SJCRH30 (cell line): Measurements from ENCODE around the gene CXCR5. TPM values are rescaled to one million over a fixed set of nuclear protein-coding genes. Genes with fewer than 3 reads are reported as not detected.
A peak's percentile ranks its signal among the peaks of the same experiment; 100 is the strongest.

ENCODE experiments used
- DNase-seq, 2 experiments: peaks; one replicate each; pipeline ENCODE4 v3.0.0-alpha.2; 2015 to 2020
- H3K27ac ChIP-seq: fragments of 250-450 bp; sonication (Bioruptor Pico); 2 replicates; pipeline ENCODE4 v1.5.1; 2020; ENCODE audit warnings: mild to moderate bottlenecking, moderate library complexity
- H3K27me3 ChIP-seq: fragments of 250-450 bp; sonication (Bioruptor Pico); 2 replicates; pipeline ENCODE4 v1.5.1; 2020; ENCODE audit warnings: mild to moderate bottlenecking, moderate library complexity
- H3K36me3 ChIP-seq: fragments of 250-450 bp; sonication (Bioruptor Pico); 2 replicates; pipeline ENCODE4 v1.5.1; 2020; ENCODE audit warnings: mild to moderate bottlenecking, moderate library complexity
- H3K4me1 ChIP-seq: fragments of 250-450 bp; sonication (Bioruptor Pico); 2 replicates; pipeline ENCODE4 v1.5.1; 2020; ENCODE audit warnings: mild to moderate bottlenecking, moderate library complexity
- H3K4me3 ChIP-seq: fragments of 250-450 bp; sonication (Bioruptor Pico); 2 replicates; pipeline ENCODE4 v1.5.1; 2020; ENCODE audit warnings: mild to moderate bottlenecking, moderate library complexity
- H3K9me3 ChIP-seq: fragments of 250-450 bp; sonication (Bioruptor Pico); replicated peaks from 2 replicates; pipeline ENCODE4 v1.5.1; 2020; ENCODE audit warnings: mild to moderate bottlenecking, moderate library complexity
- total RNA-seq: library from RNA; depleted of rRNA; stranded (reverse); fragments of >200 nt; shearing (Covaris generic); gene quantifications from 2 replicates; pipeline ENCODE4 v1.2.3, GENCODE V29; 2014

Gene CXCR5
- total RNA-seq, 1 experiment from 2014 or later: not detected

GRCh38 chr11:118921121-118921928 lies 37.6 kb downstream of the CXCR5 start:
- H3K4me3 ChIP-seq: no peak overlapping the region
- DNase-seq: no peak
- H3K4me1 ChIP-seq: peaks cover 45% of the 10 kb centered on the region
- no peaks in the 10 kb centered on the region for H3K9me3 ChIP-seq
- no peaks in the 10 kb centered on the region for H3K36me3 ChIP-seq
- no peak overlapping the region for H3K27ac ChIP-seq
- H3K27me3 ChIP-seq: no peaks in the 10 kb centered on the region

- DNase-seq: no peak
- Histone ChIP-seq H3K27ac (no peak overlapping the region), H3K9me3 (no peaks in the 10 kb centered on the region), H3K27me3 (no peaks in the 10 kb centered on the region), H3K4me1 (peaks cover 40% of the 10 kb centered on the region), H3K4me3 (no peak overlapping the region), H3K36me3 (no peaks in the 10 kb centered on the region)
Observed at GRCh38 chr11:118921929-118922744, 38.4 kb downstream of the CXCR5 start.

DNA sequence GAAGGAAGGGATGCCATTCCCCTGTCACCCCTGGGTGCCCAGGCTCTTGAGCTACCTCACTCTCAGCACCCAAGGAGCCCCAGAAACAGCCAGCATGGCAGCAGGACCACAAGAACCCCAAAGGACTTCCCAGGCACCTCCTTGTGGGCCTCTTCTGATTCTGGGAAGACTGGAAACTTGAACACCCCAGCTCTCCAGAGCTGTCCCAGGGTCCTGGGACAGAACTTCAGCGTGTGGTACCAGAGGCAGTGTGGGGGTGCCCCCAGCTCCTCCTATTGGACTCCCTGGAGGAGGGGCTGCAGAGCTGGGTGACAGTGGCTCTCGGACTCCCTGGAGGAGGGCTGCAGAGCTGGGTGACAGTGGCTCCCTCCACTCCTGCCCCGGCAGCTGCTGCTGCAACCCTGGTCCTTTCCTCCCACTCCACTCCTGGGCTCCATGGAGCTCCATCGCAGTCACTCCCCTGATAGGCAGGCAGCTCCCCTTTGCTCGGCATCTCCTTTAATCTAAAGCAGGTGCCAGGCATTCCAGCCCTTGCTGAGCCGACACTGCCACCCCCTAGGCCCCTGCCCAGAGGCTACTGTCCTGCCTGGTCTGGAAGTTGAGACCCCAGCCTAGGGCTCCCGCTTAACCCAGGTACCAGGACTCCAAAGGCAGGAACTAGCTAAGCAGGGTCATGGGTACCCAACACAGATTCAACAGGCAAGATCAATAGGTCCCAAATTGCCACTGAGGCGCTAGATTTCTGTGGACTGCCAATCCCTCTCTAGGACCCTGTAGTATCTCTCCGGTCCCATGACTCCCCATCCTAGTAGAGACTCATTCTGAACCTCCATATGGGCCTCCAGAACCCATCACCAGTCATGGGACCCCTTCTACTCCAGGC lies 39.3 kb downstream of the CXCR5 start:
- Histone ChIP-seq H3K4me1 (peaks cover 45% of the 10 kb centered on the region), H3K36me3 (no peaks in the 10 kb centered on the region), H3K27me3 (no peaks in the 10 kb centered on the region), H3K4me3 (no peak overlapping the region), H3K27ac (no peak overlapping the region), H3K9me3 (no peaks in the 10 kb centered on the region)
- DNase-seq: no peak

DNA sequence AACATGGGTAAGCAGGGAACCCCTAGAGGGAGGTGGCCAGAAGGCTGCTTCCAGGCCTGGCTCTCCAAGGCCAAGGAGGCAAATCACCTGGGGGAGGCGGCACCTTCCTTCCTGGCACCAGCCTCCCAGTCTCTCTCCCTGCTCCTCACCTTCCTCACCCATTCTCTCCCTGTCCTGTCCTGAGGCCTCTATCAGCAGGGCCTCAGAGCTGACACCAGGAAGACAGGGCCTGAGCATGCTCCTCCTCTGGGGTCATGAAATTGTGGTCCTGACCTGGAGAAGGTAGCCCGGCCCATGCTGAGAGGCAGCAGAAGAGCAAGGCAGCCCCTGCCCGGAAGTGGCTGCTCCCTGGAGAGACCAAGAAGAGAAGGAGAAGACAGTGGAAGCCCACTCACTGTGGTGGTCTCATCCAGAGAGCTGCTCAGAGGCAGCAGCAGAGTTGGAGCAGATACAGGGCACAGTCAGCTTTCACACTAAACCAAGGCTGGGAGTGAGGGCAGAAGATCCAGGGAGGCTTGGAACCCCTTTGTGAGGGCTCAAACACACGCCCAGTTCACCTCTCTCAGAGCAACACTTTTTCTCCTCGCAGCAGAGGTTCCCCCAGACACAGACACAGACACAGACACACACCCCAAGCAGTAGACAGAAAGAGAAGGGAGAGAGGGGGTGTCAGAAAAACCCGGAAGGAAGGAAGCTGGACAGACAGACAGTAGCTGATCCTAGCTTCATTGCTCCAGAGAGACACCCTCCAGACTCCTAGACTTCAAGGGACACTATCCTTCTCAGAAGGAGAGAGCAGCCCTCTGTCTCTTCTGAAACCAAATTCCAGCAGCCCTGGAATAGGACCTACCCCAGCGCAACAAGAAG lies 40.3 kb downstream of the CXCR5 start:
- Histone ChIP-seq H3K4me1 (peaks cover 47% of the 10 kb centered on the region), H3K4me3 (peak overlapping the region; percentile 76), H3K27me3 (no peaks in the 10 kb centered on the region), H3K36me3 (no peaks in the 10 kb centered on the region), H3K27ac (no peak overlapping the region), H3K9me3 (no peaks in the 10 kb centered on the region)
- DNase-seq: no peak

DNA sequence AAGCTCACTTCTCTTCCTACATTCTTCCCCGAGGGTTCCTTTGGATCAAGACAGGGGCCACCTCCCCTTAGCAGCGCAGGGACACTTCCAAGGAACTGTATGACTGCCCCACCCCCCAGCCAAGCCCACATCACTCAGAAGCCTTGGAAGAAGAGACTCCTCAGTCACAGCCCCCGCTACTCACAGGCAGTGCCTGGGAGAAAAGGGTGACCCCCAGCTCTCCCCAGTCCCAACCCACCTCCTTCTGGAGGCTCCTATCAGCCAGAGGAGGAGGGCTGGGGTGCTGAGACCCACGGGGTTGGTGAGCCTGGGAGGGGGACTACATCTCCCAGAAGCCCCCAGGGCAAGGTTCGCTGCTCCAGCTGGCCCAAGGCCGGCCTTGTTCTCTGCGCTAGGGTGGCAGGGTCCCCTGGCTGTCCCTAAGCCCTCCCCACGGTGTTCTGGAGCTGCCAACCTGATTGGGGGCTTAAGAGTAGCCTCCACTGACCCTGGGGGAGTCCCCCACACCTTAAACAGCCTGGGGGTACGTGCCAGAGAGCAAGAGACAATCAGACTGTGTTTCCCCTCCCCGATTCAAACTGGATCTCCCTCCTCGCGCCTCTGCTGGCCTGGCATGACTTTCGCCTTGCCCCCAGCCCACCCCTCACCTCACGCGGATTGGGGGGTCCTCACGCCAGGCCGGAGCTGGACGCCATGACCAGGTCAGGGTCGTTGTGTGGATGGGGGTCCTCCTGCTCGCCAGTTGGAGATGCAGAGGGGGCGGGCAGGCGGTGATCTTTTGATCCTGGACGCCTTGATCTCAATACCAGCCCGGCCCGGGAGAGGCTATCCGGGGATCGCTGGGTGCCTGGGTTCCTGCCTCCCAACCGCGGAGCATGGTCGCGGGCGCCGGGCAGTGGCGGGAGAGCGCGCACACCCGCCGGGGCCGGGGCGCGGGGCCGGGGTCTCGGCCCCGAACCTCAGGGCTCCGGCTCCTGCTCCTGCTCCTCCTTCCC lies 41.2 kb downstream of the CXCR5 start:
- H3K27ac ChIP-seq: no peak overlapping the region
- no peaks in the 10 kb centered on the region for H3K36me3 ChIP-seq
- H3K9me3 ChIP-seq: no peaks in the 10 kb centered on the region
- no peaks in the 10 kb centered on the region for H3K27me3 ChIP-seq
- H3K4me3 ChIP-seq: peak overlapping the region; percentile 76
- DNase-seq: peak; percentile 57 to 61
- H3K4me1 ChIP-seq: peaks cover 39% of the 10 kb centered on the region

GRCh38 chr11:118927554-118928100 lies 43.9 kb downstream of the CXCR5 start:
- H3K36me3 ChIP-seq: no peaks in the 10 kb centered on the region
- peak overlapping the region; percentile 68; the same call in 1 of the 2 replicates for H3K4me3 ChIP-seq
- DNase-seq: no peak
- no peaks in the 10 kb centered on the region for H3K9me3 ChIP-seq
- H3K4me1 ChIP-seq: peaks cover 12% of the 10 kb centered on the region
- no peaks in the 10 kb centered on the region for H3K27me3 ChIP-seq
- no peak overlapping the region for H3K27ac ChIP-seq

DNA sequence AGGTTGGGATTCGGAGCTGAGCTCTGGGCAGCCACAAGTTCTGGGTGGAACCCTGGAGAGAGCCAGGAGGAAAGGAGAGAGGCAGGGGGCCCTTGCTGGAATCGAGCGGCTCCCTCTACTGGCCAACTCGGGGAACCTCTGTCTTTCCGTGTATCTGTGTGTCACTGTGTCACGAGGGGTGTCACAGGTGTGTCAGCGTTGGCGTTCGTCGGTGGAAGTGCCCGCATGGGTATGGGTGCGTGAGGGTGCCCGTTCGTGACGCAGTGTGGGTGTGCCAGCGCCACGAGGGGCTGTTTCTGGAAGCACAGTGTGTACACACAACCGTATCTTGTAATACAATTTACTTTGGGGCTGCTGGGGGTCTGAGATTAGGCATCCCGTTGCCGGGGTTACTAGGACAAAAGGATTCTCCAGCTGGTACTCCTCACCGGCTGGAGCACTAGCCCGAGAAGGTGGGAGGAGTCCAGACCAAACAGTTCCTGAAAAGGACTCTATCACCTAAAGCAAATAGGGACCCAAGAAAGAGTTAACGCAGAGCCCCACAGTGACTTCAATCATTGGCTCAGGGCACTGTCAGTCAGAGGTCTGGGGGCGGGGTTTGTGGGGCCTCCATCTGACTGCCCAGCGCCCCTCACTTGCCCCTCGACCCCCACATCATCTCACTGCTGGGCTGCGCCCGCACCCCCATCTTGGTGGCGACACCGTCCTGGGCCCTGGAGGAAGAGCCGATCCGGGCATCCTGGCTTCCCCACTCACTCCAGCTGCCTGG lies 44.6 kb downstream of the CXCR5 start:
- peak overlapping the region; percentile 68 for H3K4me3 ChIP-seq
- H3K9me3 ChIP-seq: no peaks in the 10 kb centered on the region
- no peaks in the 10 kb centered on the region for H3K36me3 ChIP-seq
- DNase-seq: peak; percentile 83 to 90
- H3K27me3 ChIP-seq: no peaks in the 10 kb centered on the region
- peaks cover 11% of the 10 kb centered on the region for H3K4me1 ChIP-seq
- no peak overlapping the region for H3K27ac ChIP-seq

- Histone ChIP-seq H3K27ac (no peak overlapping the region), H3K9me3 (no peaks in the 10 kb centered on the region), H3K27me3 (no peaks in the 10 kb centered on the region), H3K4me1 (peaks cover 11% of the 10 kb centered on the region), H3K4me3 (peak overlapping the region; percentile 68), H3K36me3 (no peaks in the 10 kb centered on the region)
- DNase-seq: peak in 1 of 2 experiments; percentile 71
Observed at GRCh38 chr11:118928870-118929500, 45.3 kb downstream of the CXCR5 start.

GRCh38 chr11:118929501-118930093 lies 45.9 kb downstream of the CXCR5 start:
- no peaks in the 10 kb centered on the region for H3K36me3 ChIP-seq
- H3K27ac ChIP-seq: no peak overlapping the region
- H3K4me3 ChIP-seq: peak overlapping the region; percentile 68
- DNase-seq: peak; percentile 83 to 84
- H3K27me3 ChIP-seq: no peaks in the 10 kb centered on the region
- no peaks in the 10 kb centered on the region for H3K9me3 ChIP-seq
- H3K4me1 ChIP-seq: peaks cover 11% of the 10 kb centered on the region

DNA sequence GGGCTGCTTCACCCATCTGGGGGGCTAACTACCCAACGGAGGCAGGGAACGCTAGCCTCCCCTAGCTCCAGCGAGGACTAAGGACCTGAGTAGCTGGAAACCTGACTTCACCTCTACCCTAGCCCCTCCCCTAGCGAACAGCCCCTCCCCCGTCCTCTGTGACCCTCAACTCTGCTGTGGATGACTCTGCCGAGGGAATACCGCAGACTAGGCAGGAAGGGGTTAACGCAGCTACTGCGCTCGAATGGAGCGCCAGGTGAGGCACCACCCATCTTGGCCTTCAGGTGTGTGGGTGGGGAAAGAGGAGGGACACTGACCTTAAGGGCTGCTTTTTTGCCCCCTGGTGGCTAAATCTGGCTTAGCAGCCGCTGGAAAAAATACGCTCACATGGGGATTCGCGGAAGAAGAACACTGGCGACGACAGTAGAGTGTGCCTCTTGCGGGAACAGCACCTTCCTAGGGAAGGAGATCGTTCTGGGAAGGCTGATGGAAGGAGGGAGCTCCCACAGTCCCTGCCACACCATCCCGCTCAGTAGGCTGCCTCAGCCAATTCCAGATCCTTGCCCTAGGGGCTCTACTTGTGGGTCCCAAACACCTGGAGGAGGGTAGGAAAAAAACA lies 46.5 kb downstream of the CXCR5 start:
- Histone ChIP-seq H3K4me3 (peak overlapping the region; percentile 68), H3K9me3 (no peaks in the 10 kb centered on the region), H3K36me3 (no peaks in the 10 kb centered on the region), H3K27ac (no peak overlapping the region), H3K4me1 (peaks cover 11% of the 10 kb centered on the region), H3K27me3 (no peaks in the 10 kb centered on the region)
- DNase-seq: peak; percentile 53 to 76

GRCh38 chr11:118931571-118931970 lies 47.9 kb downstream of the CXCR5 start:
- peaks cover 8% of the 10 kb centered on the region for H3K4me1 ChIP-seq
- H3K4me3 ChIP-seq: no peak overlapping the region
- H3K9me3 ChIP-seq: no peaks in the 10 kb centered on the region
- no peaks in the 10 kb centered on the region for H3K36me3 ChIP-seq
- no peak for DNase-seq
- H3K27ac ChIP-seq: no peak overlapping the region
- H3K27me3 ChIP-seq: no peaks in the 10 kb centered on the region
